Activated CD8-positive, alpha-beta memory T cell treated with anti-CD3 and anti-CD28 coated beads for 48 hours (primary cell): Measurements from ENCODE around the gene TMA7.

Source experiments
- DNase-seq, 3 experiments: peaks; one replicate each; pipeline ENCODE4 v3.0.0-alpha.2; 2020; ENCODE audit warnings: low read depth in 2 of 3, low spot score in 2 of 3

The TMA7 gene

GRCh38 chr3:48408823-48409281 is 31.2 kb upstream of the TMA7 start:
- DNase-seq: no peak

GRCh38 chr3:48409291-48410201 is 30.5 kb upstream of the TMA7 start:
- DNase-seq: no peak

GRCh38 chr3:48410205-48411040 is 29.6 kb upstream of the TMA7 start:
- DNase-seq: no peak

DNA sequence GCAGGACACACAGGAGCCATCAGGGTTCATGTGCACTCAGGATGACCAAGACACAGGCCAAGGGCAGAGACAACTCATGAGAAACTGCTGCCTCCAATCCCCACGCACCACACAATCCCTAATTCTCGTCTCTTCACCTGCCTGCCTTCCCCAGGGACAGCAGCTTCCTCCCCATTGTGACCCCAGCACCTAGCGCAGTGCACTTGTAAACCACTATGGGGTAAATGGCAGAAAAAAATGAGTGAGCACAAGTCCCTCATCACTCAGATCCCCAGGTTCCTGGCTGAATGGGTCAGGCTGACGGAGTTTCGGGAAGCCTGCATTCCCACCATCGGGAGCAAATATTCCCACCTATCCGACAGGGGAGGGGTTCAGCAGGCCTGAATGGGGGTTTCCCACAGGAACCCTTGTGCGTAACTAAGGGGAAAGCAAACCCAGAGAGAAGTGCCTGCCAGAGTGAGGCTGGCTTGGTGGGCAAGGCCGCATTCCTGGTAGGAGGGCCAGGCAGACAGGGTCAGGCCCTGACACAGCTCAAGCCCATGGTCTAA is 28.9 kb upstream of the TMA7 start:
- DNase-seq: no peak

- no peak for DNase-seq
Observed at GRCh38 chr3:48411606-48412374, 28.3 kb upstream of the TMA7 start.

- DNase-seq: no peak
Observed at GRCh38 chr3:48412375-48413001, 27.6 kb upstream of the TMA7 start.

DNA sequence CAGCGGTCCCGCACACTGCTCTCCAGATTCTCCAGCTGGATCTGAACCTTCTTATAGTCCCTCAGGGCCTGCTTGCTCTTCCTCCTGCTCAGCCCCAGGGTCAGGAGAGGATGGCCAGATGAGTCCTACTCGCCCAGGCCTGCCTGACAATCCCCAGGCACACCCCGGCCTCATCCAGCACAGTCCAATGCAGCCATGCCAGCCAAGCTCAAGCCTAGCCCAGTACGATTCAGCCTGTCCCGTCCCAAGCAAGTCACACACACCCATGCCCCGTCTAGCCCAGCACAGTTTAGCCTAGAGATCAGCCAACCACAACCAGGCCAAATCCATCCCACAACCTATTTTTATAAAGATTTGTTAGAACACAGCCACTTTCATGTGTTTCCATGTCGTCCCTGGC is 27.0 kb upstream of the TMA7 start:
- no peak for DNase-seq

DNA sequence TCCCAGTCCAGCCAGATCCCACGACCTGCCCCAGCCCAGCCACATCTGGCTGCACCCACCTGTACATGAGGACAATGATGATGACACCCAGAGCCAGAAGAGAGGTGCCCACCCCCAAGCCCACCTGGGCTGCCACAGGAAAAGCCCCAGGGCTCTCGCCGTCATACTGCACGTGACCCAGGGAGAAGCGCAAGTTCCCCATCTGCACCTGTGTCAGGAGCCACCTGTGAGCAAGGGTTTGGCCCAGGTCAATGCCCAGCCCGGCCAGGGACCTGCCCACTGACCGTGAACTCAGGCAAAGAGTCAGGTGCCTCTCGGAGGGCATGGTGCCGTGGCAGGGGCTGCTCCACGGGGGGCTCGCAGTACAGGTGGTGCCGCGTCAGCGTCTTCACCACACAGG is 26.4 kb upstream of the TMA7 start:
- no peak for DNase-seq

- no peak for DNase-seq
Observed at GRCh38 chr3:48414376-48415250, 25.4 kb upstream of the TMA7 start.

GRCh38 chr3:48415251-48415953 is 24.7 kb upstream of the TMA7 start:
- no peak for DNase-seq

- DNase-seq: no peak
Observed at GRCh38 chr3:48416091-48416505, 24.0 kb upstream of the TMA7 start.

- DNase-seq: no peak
Observed at GRCh38 chr3:48416546-48416945, 23.5 kb upstream of the TMA7 start.

DNA sequence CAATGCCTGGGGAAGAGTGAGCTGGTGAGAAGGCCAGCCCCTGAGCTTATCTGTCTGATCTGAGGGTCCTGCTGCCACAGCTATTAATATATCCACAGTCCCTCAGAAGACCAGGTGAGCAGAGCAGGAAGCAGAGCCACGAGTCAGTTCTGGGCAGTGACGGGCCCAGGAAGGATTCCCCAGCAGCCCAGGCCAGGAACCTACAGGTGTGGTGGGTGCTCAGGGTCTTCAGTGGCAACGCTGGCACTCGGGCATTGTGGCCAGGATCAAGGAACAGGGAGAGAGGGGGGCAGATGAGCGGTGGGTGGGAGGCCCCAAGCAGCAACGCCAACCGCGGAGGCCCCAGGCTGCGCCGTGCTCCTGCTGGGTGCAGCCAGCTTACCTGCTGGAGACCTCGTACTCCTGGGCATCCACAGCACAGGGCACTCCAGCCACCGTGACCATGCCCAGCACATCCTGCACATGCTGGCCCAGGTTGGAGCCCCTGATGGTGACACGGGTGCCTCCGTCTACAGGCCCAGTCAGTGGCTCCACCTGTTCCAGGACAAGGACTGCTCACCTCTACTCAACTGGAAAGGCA is 22.4 kb upstream of the TMA7 start:
- no peak for DNase-seq

DNA sequence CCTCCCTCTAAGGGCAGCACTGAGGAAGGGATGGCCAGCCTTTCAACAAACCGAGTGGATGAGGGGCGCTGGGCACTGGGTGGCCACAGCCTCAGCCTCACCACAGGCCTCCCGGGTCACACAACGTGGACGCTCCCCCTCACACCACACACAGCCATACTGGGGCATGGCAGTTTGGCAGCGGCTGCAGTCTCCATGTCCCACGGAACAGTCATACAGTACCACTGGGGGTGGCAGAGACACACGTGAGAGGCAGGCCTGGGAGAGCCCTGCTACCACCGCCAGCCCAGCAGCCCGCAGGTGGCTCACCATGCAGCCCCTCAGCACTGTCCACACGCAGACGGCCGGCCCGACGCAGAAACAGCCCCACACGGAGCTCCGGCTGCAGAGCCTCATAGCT is 21.9 kb upstream of the TMA7 start:
- no peak for DNase-seq

- DNase-seq: no peak
Observed at GRCh38 chr3:48418651-48419050, 21.4 kb upstream of the TMA7 start.

DNA sequence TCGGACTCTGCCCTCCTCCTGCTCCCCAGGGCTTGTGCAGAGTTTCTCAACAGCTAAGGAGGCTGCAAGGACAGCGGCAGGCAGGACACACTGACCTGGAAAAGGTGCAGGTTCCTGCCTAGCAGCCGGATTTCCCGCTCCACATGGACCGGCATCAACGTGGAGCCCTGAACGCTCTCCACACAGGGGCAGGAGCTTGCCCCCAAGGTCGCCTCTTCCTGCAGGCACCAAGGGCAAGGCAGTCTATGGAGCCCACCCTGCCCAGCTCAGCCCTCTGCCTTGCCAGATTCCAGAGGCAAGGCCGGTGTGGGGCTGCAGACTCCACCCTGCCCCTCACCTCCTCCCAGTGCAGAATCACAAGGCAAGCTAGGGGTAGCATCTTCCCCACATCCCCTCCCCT is 20.9 kb upstream of the TMA7 start:
- DNase-seq: no peak

DNA sequence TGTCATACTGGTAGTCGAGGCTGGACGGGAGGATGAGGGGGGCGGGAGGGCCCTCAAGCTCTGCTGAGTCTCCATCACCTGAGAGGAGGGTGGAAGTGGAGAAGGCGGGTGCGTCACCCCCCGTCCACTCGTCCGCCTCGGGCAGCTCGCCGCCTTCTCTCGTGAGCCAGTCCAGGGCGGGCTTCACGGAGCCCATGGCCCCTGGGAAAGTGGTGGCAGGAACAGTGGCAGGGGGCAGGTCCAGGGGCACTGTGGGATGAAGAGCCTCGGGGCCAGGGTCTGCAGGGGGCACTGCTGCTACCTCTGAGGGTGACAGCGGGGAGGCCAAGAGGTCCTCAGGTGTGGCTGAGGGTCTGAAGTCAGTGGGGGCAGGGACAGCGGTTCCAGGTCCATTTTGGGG is 20.5 kb upstream of the TMA7 start:
- DNase-seq: no peak

DNA sequence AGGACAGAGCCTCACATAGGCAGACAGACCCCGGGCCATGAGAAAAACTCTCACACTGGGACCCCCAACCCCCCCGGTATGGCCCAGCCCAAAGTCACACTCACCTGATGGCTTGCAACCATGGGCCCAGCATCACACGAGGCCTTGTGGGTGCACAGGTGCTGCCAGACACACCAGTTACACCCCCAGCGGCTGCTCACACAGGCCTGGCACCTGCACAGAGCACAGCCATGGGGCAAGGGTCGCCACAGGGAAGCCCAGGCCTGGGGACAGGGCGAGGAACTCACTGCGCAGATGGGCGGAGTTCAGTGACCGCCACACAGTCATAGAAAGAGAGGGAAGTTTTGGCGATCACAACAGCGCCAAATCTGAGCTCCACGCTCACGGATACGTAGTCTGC is 19.5 kb upstream of the TMA7 start:
- no peak for DNase-seq

GRCh38 chr3:48422272-48422671 is 17.8 kb upstream of the TMA7 start:
- DNase-seq: no peak
